ENCODE measurements around the gene SP140L.
"Not testable (repeated sequence)": the region's sequence is repeated elsewhere in the genome, so short reads cannot be mapped to it uniquely, and the experiment has no call there.

The SP140L gene

GRCh38 chr2:230418341-230419016, 91.5 kb downstream of the SP140L start:
- DNase-seq (ENCODE audit: low spot score), result peak; percentile 46

- no peak for DNase-seq (ENCODE audit: low spot score)
Observed at GRCh38 chr2:230419181-230419580, 92.2 kb downstream of the SP140L start.

GRCh38 chr2:230422149-230422548, 95.2 kb downstream of the SP140L start:
- DNase-seq (ENCODE audit: low spot score), result no peak

- DNase-seq (ENCODE audit: low spot score), result peak; percentile 38
Observed at GRCh38 chr2:230423851-230424458, 97.0 kb downstream of the SP140L start.

GRCh38 chr2:230425377-230425776, 98.4 kb downstream of the SP140L start:
- DNase-seq (ENCODE audit: low spot score), result no peak

GRCh38 chr2:230429513-230429912, 102.5 kb downstream of the SP140L start:
- DNase-seq (ENCODE audit: low spot score), result no peak

GRCh38 chr2:230430957-230431910, 104.2 kb downstream of the SP140L start:
- DNase-seq (ENCODE audit: low spot score), result no peak

- DNase-seq (ENCODE audit: low spot score), result no peak
Observed at GRCh38 chr2:230434677-230435324, 107.8 kb downstream of the SP140L start.

GRCh38 chr2:230435431-230435830, 108.4 kb downstream of the SP140L start:
- peak; percentile 27 for DNase-seq (ENCODE audit: low spot score)

- DNase-seq (ENCODE audit: low spot score), result not testable (repeated sequence)
Observed at GRCh38 chr2:230439121-230439520, 112.1 kb downstream of the SP140L start.

GRCh38 chr2:230439590-230439989, 112.6 kb downstream of the SP140L start:
- DNase-seq (ENCODE audit: low spot score), result no peak

GRCh38 chr2:230441227-230441897, 114.4 kb downstream of the SP140L start:
- no peak for DNase-seq (ENCODE audit: low spot score)

- peak; percentile 62 for DNase-seq (ENCODE audit: low spot score)
Observed at GRCh38 chr2:230443541-230443940, 116.5 kb downstream of the SP140L start.

GRCh38 chr2:230444832-230445231, 117.8 kb downstream of the SP140L start:
- no peak for DNase-seq (ENCODE audit: low spot score)

GRCh38 chr2:230447036-230447435, 120.0 kb downstream of the SP140L start:
- no peak for DNase-seq (ENCODE audit: low spot score)

- DNase-seq (ENCODE audit: low spot score), result no peak
Observed at GRCh38 chr2:230447455-230448451, 120.8 kb downstream of the SP140L start.

GRCh38 chr2:230449901-230450467, 123.0 kb downstream of the SP140L start:
- DNase-seq (ENCODE audit: low spot score), result no peak

- no peak for DNase-seq (ENCODE audit: low spot score)
Observed at GRCh38 chr2:230453006-230453405, 126.0 kb downstream of the SP140L start.

Data from kidney tubule cell (primary cell).